ENCODE measurements around the gene CHD9NB.

CHD9NB gene

DNA sequence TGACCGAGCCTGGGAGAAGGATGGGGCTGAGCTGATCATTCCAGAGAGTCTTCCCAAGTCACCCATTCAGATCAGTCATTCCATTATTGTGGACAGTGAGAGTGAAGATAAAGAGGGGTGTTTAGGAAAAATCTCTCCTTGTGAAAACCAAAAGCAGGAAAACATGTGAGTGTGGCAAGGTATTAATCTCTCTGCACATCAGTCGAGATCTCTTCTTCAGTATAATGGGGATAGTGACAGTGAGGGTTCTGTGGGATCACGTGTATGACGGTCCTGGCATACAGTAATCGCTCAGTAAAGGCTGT is 37.5 kb upstream of the CHD9NB start:
- no peaks in the 10 kb centered on the region for H4K20me1 ChIP-seq (ENCODE audit: insufficient read depth, low read length)
- peak overlapping the region; percentile 88 for H3K9ac ChIP-seq (ENCODE audit: low read length)
- H2AFZ ChIP-seq (ENCODE audit: low read depth, low read length), result no peak overlapping the region
- H3K4me3 ChIP-seq (ENCODE audit: low read length), result peak overlapping the region; percentile 64
- peak overlapping the region; percentile 95 for H3K27ac ChIP-seq (ENCODE audit: low read length)
- peaks cover 46% of the 10 kb centered on the region for H3K79me2 ChIP-seq (ENCODE audit: low read length)
- no peaks in the 10 kb centered on the region for H3K9me3 ChIP-seq (ENCODE audit: insufficient read depth, low read length)
- no peak for TF ChIP-seq CTCF (IDR thresholded peaks at IDR 0.05; ENCODE audit: low read depth, low read length)
- TF ChIP-seq EZH2phosphoT487 (IDR thresholded peaks at IDR 0.05; ENCODE audit: low read depth), result no peak
- peaks cover 76% of the 10 kb centered on the region for H3K4me1 ChIP-seq (ENCODE audit: low read length)
- peaks cover 8% of the 10 kb centered on the region for H3K36me3 ChIP-seq (replicated peaks; ENCODE audit: low read depth, low read length)
- no peaks in the 10 kb centered on the region for H3K27me3 ChIP-seq (ENCODE audit: low read depth, low read length)
- H3K4me2 ChIP-seq (ENCODE audit: low read length), result peak overlapping the region; percentile 87

- Histone ChIP-seq H3K9ac (ENCODE audit: low read length) (peak overlapping the region; percentile 88), H3K27me3 (ENCODE audit: low read depth, low read length) (no peaks in the 10 kb centered on the region), H3K79me2 (ENCODE audit: low read length) (peaks cover 42% of the 10 kb centered on the region), H3K9me3 (ENCODE audit: insufficient read depth, low read length) (no peaks in the 10 kb centered on the region), H3K4me3 (ENCODE audit: low read length) (0 out of 2 replicates have a peak overlapping the region, but pooled peaks have one; percentile 64), H3K36me3 (replicated peaks; ENCODE audit: low read depth, low read length) (peaks cover 7% of the 10 kb centered on the region), H3K4me2 (ENCODE audit: low read length) (peak overlapping the region; percentile 87), H2AFZ (ENCODE audit: low read depth, low read length) (no peak overlapping the region), H4K20me1 (ENCODE audit: insufficient read depth, low read length) (no peaks in the 10 kb centered on the region), H3K27ac (ENCODE audit: low read length) (peak overlapping the region; percentile 95), H3K4me1 (ENCODE audit: low read length) (peaks cover 77% of the 10 kb centered on the region)
- no peak for TF ChIP-seq CTCF (IDR thresholded peaks at IDR 0.05; ENCODE audit: low read depth, low read length)
- TF ChIP-seq EZH2phosphoT487 (IDR thresholded peaks at IDR 0.05; ENCODE audit: low read depth), result no peak
These were observed 37.0 kb upstream of the CHD9NB start for GRCh38 chr16:53089434-53090285.

DNA sequence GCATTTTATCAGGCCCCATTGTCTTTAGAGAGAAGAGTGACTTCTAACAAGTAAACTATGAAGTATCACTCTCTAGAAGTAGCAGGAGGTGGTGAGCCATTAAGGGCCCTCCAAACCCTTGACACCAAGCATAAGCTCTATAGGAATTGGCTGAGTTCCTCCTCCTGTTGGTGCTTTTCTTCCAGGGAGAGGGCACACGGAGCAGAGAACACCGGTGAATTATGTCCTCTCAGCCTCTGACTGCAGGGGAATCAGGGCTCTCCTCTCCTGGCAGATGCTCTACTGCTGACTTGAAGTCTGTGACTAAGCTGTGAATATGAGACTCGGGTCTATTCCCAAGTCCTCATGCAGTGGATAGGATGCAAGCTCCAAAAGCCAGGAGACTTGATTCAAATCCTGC is 34.4 kb upstream of the CHD9NB start:
- H3K27me3 ChIP-seq (ENCODE audit: low read depth, low read length), result no peaks in the 10 kb centered on the region
- no peak overlapping the region for H2AFZ ChIP-seq (ENCODE audit: low read depth, low read length)
- H3K27ac ChIP-seq (ENCODE audit: low read length), result no peak overlapping the region
- no peak overlapping the region for H3K4me3 ChIP-seq (ENCODE audit: low read length)
- no peak for TF ChIP-seq CTCF (IDR thresholded peaks at IDR 0.05; ENCODE audit: low read depth, low read length)
- no peak for TF ChIP-seq EZH2phosphoT487 (IDR thresholded peaks at IDR 0.05; ENCODE audit: low read depth)
- H3K9me3 ChIP-seq (ENCODE audit: insufficient read depth, low read length), result no peaks in the 10 kb centered on the region
- H3K4me2 ChIP-seq (ENCODE audit: low read length), result no peak overlapping the region
- H3K4me1 ChIP-seq (ENCODE audit: low read length), result peaks cover 53% of the 10 kb centered on the region
- H3K79me2 ChIP-seq (ENCODE audit: low read length), result peaks cover 31% of the 10 kb centered on the region
- no peak overlapping the region for H3K9ac ChIP-seq (ENCODE audit: low read length)
- H4K20me1 ChIP-seq (ENCODE audit: insufficient read depth, low read length), result no peaks in the 10 kb centered on the region
- peaks cover 13% of the 10 kb centered on the region for H3K36me3 ChIP-seq (replicated peaks; ENCODE audit: low read depth, low read length)

GRCh38 chr16:53085931-53086421 is 33.3 kb upstream of the CHD9NB start:
- H3K4me1 ChIP-seq (ENCODE audit: low read length), result peaks cover 43% of the 10 kb centered on the region
- no peak overlapping the region for H2AFZ ChIP-seq (ENCODE audit: low read depth, low read length)
- no peaks in the 10 kb centered on the region for H4K20me1 ChIP-seq (ENCODE audit: insufficient read depth, low read length)
- peak overlapping the region; percentile 48; the same call in 1 of the 2 replicates for H3K4me2 ChIP-seq (ENCODE audit: low read length)
- no peak overlapping the region for H3K27ac ChIP-seq (ENCODE audit: low read length)
- H3K79me2 ChIP-seq (ENCODE audit: low read length), result peaks cover 33% of the 10 kb centered on the region
- no peaks in the 10 kb centered on the region for H3K27me3 ChIP-seq (ENCODE audit: low read depth, low read length)
- H3K9me3 ChIP-seq (ENCODE audit: insufficient read depth, low read length), result no peaks in the 10 kb centered on the region
- peaks cover 13% of the 10 kb centered on the region for H3K36me3 ChIP-seq (replicated peaks; ENCODE audit: low read depth, low read length)
- H3K4me3 ChIP-seq (ENCODE audit: low read length), result no peak overlapping the region
- 0 out of 2 replicates have a peak overlapping the region, but pooled peaks have one; percentile 4 for H3K9ac ChIP-seq (ENCODE audit: low read length)
- no peak for TF ChIP-seq CTCF (IDR thresholded peaks at IDR 0.05; ENCODE audit: low read depth, low read length)
- no peak for TF ChIP-seq EZH2phosphoT487 (IDR thresholded peaks at IDR 0.05; ENCODE audit: low read depth)

Measured in OCI-LY3 (cell line).